GM19467 (cell line): ENCODE data around the gene ADRM1.

Experiments used
- ATAC-seq: cut with Tn5 transposase; IDR thresholded peaks from one replicate; pipeline ENCODE4 v1.9.1; 2021; ENCODE audit warnings: mild to moderate bottlenecking, moderate library complexity; ENCODE audit not compliant: unreplicated experiment

ADRM1 gene

GRCh38 chr20:62334881-62335280, 32.1 kb downstream of the ADRM1 start:
- no peak for ATAC-seq

- ATAC-seq = no peak
These were observed 32.7 kb downstream of the ADRM1 start for GRCh38 chr20:62335532-62335931.

- no peak for ATAC-seq
These were observed 33.5 kb downstream of the ADRM1 start for GRCh38 chr20:62336329-62336728.

GRCh38 chr20:62336775-62337557, 34.2 kb downstream of the ADRM1 start:
- no peak for ATAC-seq

- peak; percentile 46 for ATAC-seq
These were observed 34.9 kb downstream of the ADRM1 start for GRCh38 chr20:62337558-62338293.

- ATAC-seq = no peak
These were observed 35.5 kb downstream of the ADRM1 start for GRCh38 chr20:62338294-62338620.

GRCh38 chr20:62339647-62340062, 36.9 kb downstream of the ADRM1 start:
- ATAC-seq = peak; percentile 55

GRCh38 chr20:62342910-62343309, 40.1 kb downstream of the ADRM1 start:
- ATAC-seq = no peak

GRCh38 chr20:62344092-62344491, 41.3 kb downstream of the ADRM1 start:
- no peak for ATAC-seq

GRCh38 chr20:62344782-62345181, 42.0 kb downstream of the ADRM1 start:
- ATAC-seq = no peak

- ATAC-seq = no peak
These were observed 43.0 kb downstream of the ADRM1 start for GRCh38 chr20:62345681-62346370.

- no peak for ATAC-seq
These were observed 43.8 kb downstream of the ADRM1 start for GRCh38 chr20:62346398-62347150.

GRCh38 chr20:62347151-62347404, 44.3 kb downstream of the ADRM1 start:
- ATAC-seq = no peak

- no peak for ATAC-seq
These were observed 44.6 kb downstream of the ADRM1 start for GRCh38 chr20:62347445-62347844.

- no peak for ATAC-seq
These were observed 45.8 kb downstream of the ADRM1 start for GRCh38 chr20:62348604-62349003.

- no peak for ATAC-seq
These were observed 46.8 kb downstream of the ADRM1 start for GRCh38 chr20:62349556-62350097.

GRCh38 chr20:62350098-62350628, 47.4 kb downstream of the ADRM1 start:
- no peak for ATAC-seq

- ATAC-seq = no peak
These were observed 48.0 kb downstream of the ADRM1 start for GRCh38 chr20:62350629-62351422.

- no peak for ATAC-seq
These were observed 48.9 kb downstream of the ADRM1 start for GRCh38 chr20:62351469-62352401.
